ENCODE results near the gene KLF9.

The KLF9 gene

DNA sequence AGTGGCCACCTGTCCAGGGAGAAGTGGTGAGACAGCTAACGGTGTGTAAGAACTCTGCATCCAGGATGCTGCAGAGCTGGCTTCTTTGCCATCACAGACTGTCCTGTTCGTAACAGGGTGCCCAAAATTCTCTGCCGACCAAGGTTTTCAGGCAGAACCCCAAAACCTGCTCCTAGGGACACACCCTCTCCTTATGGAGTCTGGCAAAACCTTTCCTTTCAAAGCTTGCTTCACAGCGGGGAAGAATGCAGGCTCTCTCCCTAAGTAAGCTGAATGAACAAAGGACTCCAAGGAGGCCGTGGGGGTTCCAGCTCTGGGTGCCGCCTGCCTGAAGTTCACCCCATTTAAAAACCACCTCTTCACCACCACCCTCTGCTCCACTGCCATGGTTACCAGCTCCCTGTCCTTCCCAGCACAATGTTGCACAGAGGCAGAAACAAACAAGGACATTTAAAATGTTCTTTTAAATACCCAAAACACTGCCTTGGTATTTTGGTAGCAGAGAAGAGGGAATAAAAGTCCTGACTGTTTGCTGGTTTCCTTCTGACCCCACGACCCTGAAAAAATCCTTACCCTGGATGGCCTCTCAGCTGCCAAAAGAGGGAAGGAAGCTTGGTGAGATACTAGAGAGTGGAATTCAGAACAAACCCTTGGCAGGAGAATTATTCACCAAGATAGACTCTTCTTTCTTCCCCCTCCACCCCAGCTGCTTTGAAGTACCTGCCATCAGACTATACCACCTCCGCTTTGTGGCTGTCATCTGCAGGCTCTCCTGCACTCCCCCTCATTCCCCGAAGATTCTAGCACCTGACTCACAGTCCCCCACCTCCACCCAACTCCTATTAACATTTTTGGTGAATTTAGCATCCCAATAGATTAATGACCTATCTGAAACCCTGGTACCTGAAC lies 7.1 kb upstream of the KLF9 start:
- DNase-seq: no peak

DNA sequence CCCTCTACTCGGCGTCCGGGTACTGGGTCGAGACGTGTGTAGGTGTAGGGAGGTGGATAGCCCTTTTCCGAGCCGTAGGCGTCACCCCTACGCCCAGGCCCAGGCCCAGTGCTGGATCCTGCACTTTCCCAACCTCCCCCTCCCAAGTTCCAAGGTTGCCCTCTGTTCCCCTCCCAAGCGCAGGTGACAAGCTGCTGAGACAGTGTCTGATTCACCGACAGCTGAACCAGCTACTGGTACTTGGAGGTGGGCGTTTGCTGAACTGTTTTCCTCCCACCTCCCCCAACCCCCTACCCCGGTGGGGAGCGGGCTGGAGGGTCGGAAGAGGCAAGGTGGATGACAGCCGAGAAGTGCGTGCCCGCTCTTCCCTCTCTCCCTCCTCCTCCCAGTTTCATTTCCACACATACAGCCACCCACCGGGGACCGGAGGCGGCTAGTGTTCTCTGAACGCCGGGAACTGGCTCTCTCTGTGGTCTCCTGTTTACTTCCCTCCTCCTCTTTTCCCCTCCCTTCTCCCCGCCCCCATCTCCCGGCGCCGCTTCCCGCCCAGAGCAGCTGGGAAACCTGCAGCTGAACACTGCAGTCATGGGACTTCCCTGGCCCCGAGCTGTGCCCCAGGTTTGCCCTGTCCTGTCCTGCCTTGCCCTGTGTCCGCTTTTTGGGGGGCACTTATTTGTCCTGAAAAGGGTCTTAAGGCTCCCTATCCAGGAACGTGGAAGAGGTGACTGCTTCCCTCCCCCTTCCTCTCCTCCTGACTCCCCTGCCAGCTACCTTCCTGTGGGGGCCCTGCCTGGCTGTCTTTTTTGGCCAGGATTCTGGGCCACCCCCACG lies 6.2 kb upstream of the KLF9 start:
- DNase-seq: peak; percentile 49 to 60

DNA sequence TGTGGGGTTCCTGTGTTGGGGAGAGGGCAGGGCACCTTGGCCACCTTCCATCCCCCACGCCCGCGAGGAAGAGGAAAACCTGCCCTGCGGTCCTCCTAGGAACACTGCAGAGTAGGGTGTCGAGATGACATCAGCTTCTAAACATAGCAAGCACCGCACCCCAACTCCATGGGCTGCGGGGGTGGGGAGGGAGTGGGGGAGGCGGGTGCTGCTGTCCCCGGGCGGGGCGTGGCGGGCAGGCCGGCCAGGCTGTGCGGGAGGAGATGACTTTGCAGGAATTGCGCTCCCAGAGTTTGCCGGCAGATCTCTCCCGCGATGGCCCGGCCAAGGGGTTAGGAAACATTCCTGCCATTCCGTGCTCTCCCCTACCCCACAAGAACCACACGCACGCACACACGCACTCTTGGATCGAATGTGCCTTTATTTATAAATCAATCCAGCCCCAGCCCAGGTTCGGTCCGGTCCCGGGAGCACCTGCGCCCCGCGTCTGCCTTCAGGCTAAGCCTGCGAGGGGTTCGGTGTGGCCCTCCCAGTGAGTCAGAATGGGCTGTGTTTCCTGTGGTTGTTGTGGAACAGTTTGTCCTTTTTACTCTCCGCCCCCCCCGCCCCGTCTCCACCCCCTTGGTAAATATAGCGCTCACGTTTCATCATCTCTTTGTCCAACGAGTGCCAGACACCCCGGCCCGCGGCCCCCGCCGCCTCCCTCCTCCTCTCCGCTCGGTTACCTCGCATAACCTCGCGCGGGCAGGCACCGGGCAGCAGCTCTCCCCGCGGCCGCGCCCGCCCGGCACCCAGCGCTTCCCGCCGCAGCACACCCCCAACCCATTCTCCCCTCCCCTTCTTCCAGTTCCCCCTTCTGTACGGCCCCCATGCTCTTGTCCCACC lies 5.3 kb upstream of the KLF9 start:
- DNase-seq: peak; percentile 63 to 71

DNA sequence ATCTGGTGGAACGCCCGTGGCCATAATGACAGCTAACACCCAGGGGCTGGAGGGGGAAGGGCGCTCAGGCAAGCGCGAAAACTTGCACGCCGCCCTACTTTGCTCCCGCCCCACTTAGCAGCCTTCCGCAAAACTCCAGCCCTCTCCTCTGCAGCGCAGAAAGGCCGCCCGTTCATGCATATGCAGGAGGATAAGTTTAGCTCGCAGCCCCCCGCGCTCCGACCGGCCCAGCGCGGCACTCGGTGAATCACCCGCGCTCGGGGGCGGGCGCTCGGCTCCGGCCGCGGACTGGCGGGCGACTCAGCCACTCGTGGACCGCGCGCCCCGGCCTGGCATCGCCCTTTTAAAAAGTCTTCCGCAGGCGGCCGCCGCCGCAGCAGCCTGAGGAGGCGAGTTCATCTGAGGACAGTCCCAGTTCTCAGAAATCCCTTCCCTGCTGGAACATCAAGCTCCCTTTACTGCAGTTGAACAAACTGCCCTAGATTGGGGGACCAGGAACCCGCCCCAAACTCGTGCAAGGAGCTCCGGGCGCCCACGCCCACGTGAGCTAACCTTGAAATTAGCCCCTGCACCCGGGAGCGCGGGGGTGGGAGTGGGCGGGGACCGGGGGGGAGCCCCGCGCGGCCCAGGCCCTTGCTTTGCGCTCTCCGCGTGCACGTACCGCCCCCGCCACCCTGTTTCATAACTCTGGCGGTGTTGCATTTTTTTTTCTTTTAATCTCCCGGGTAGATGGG lies 4.5 kb upstream of the KLF9 start:
- DNase-seq: peak; percentile 78 to 83

DNA sequence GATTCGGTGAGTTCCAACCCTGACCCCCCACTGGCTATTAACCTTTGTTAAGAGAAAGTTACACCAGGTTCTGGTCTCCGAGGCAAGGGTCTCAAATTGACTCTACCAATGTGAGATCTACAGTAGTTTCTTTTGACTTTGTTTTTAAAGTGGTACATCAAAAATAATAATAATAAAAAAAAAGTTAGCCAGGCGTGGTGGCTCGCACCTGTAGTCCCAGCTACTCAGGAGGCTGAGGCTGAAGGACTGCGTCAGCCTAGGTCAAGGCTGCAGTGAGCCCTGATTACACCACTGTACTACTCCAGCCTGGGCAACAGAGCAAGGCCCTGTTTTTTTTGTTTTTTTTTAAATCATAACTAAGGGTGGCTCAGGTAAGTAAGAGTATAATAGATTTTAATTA lies 1.0 kb upstream of the KLF9 start:
- DNase-seq: no peak

DNA sequence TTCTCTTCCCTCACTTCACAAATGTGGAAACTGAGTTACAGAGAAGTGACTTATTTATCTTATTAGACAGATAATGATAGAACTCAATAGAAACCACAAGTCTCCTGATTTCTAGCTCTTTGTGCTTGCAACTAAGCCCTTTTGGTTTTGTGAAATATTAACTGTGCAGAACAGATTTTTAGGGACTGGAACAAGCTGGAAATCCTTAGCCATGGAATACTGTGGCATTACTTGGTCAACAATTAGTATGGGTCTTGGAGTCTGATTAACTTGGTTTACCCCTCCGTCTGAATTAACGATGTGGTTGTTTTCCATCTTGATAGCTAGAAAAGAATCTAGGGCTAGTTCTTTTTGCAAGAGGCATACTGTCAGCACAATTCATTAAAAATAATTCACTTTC lies 584 bp upstream of the KLF9 start:
- DNase-seq: no peak

DNA sequence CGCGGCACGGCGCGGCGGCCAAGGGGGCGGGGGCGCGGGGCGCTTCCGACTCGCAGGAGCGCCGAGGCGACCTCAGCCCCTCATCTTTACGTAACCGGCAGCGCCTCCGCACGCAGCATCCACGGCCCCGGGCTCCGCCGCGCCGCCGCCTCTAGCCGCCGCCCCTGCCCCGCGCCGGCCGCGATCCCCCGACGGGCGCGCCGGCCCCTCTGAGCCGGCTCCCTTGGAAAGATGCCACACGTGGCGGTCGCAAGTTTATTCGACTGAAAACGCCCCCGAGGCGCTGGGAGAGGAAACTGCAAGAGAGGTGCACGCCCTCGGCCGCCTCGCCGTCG lies 1.0 kb downstream of the KLF9 start:
- peak in 1 of 2 experiments; percentile 54 for DNase-seq

DNA sequence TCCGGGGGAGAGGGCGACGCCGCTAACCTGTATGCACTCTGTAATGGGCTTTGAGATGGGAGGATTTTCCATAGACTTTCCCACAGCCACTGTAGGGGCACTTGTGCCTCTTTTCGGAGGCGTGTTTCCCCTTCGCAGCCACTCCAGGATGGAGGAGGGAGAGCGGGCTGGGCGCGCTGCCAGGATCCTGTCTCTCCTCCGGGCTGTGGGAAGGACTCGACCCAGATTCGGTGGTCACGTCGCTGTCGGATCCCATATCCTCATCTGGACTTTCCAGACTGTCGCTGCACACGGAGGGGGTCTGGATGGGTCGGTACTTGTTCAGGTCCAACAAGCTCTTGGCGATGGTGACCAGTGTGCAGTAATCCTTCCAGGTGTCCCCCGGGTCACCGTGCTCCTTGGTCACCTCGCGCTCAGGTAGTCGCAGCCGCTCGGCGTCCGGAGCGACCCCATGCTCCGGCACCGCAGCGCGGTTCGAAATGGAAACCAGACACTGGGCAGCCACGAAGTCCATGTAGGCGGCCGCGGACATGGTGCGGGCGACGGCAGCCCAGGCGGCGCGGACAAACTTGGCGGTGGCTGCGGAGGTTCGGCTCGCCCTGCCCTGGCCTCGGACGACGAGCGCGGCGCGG lies 1.5 kb downstream of the KLF9 start:
- peak in 1 of 2 experiments; percentile 60 for DNase-seq

DNA sequence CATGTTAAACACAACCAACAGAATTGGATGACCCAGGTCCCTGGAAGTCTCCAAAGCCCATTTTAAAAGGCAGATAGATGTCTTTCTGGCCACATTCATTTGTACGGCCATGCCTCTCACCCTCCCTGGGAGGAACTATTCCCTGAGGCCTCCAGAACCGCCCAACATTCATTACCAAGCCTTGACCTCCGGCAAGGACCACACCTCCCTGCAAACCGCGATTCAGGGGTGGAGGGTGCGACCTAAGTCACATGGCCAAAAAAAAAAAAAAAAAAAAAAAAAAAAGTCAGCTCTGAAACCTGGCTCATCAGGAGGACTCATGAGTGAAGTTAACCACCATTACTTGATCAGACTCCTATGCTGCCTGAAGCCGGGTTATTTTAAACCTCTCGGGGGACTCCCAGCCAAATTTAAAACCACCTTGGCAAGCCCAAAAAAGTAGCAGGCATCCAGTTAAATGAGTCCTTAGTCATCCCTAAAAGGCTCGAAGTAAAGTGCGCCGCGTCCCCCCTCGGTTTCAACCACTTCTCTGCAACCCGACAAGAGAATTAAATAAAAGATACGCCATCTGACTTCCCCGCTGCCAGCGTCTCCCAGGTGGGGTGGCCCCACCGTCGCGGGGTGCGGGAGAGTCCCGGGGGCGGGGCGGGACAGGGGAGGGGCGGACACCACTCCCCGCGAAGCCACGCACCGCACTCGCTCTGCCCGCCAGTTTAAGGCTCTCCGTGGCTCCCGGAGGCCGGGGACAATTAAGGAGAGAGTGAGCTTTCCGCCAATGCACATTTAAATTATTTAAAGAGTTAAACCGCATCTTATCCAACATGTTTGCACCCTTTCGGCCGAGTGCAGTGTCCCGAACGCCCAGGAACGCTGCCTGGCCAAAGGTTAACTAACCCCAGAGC lies 2.3 kb downstream of the KLF9 start:
- peak in 1 of 2 experiments; percentile 26 for DNase-seq

DNA sequence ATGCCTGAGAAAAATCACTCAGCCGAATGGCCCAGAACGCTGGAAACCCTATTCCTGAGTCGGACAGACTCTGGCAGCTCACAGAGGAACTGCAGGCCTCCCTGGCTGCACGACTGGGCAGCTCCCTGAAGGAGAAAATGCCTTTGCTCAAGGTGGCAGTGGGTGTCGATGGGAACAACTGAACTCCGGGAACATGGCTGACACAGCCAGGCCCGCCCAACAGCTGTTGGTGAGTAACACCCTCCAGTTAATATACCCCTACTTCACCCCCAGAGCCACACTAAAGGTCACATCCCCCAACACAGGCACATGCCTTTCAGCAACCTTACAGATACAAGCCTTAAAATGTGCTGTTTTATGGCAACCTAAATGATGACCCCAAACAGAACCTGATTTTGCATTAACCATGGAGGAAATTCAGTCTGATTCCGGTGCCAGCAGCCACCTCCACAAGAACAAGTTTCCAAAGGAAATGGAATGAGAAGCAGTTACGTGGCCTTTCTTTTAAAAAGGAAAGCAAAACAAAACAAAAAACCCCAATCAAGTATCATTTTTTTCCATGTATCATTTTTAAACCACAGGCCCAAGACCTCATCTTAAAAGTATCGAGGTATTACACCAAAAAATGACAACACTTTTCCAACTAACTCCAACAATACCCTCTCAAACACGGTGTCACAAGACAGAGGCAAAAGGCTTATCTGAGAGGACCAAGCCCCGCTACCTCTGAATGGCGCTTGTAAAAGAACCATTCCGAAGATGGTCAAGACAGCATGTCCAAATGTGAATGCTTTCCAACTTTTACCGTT lies 3.1 kb downstream of the KLF9 start:
- DNase-seq: peak in 1 of 2 experiments; percentile 30

DNA sequence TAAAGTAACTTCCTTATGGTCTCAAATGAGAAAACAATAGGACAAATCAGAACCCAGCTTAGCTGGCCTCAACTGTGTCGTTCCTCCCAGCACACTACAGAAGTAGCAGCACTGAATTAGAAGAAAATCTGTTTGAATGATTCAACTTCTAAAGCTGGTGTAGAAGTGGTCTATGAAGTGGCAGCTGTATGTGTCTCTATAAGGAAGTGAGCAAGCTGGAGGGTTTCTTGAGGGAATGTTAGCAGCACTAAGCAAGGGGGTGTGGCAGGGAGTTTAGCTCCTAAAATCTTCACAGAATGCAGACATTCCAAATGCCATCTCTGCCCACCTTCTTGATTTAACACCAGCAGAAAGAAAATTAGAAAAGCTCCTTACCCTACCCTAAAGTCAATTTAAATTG lies 4.1 kb downstream of the KLF9 start:
- DNase-seq: peak in 1 of 2 experiments; percentile 31

DNA sequence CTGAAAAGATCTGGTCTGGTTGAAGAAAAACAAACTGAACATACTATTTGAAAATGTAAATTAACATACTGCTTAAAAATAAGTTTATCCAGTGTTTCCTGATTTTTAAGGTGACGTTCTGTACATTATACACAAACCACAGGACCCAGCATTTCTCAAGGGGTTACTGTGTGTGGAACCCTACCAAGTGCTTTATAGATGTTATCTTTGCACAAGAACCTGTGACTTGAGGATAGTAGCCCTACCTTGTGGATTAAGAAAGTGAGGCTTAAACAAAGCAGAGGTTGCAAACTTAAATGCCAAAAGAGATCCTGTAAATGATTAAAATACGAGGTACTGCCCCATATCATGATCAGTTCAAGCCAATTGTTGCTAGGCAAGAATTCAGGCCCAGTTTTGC lies 4.7 kb downstream of the KLF9 start:
- DNase-seq: no peak

DNA sequence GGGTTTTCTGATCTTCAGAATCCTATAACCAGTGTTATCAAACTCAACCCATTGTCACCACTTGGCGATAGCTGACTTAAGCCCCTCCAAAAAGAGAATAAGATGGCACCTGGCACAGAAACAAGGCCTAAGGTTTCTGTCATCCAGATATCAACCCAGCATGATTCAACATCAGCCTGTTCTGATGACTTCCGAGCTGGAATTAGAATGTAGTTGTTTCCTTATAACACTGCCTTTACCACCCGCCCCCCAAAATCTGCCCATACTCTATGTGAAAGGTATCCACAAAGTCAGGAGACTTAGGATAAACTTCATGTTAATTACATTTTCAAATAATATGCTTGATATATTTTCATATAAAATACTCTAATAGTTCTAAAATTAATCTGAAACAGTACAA lies 5.2 kb downstream of the KLF9 start:
- DNase-seq: no peak

DNA sequence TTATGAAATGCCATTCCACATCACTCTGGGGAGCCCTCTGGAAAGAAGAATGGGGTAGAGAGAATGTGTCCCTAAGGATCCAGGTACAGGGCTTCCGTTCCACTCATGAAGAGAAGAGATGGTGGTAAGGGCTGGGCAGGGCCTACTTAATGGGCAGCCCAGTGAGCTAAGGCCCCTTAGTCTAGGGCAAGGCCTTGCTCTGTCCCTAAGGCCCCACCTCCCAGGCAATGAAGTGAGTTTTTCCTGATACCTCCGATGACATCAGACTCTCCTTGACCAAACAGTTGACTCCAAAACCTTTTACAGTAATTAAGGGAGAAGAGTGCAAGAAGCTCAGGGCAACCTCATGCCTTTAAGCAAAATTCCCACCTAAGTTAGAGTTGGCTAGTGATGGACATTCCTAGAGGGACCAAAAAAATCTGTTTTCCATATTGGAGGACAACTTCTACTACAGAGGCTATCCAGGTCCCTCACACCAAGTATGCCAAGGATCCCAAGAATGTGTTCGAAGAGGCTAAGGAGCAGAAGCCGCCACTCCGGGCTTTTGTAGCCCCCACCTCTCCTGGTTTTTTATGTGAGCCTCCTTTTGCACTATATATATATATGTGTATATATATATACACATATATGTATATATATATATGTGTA lies 5.9 kb downstream of the KLF9 start:
- DNase-seq: no peak

DNA sequence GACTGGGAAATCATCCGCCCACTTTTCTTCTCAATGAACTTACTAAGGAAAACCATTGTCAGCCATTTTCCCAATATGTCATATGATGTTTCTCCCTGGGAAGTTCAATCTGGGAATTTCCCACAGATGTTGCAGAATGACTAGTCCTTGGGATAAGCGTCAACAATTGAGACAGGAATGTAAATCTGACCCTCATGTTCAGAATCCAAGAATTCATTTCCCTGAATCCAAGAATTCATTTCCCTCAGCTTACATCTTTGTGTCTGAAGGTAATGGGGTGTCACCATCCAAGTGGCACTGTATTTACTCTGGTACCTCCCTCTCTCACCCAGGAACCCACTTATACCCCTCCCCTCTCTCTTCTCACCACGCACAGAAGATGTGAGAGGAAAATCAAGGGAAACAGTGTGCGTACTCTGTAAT lies 7.4 kb downstream of the KLF9 start:
- peak in 1 of 2 experiments; percentile 42 for DNase-seq

DNA sequence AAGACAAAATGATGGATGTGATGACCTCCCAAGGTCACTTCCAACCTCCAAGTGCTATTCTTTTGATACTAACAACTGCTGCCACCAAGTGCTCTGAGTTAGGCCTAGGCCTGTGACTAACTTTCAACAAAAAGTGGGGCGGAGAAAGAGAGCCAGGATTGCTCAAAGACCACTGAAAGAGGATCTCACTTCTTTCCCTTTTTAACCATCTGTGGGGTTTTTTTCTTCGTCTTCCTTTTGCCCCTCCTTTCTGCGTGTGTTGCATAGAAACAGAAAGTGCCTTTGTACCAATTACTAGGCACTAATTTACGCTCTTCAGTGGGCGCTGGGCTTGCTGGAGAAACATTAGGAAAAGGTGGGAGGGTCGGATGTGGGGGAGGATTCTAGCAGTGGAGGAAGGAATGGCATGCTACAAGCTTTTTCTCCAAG lies 8.0 kb downstream of the KLF9 start:
- DNase-seq: peak in 1 of 2 experiments; percentile 6

DNA sequence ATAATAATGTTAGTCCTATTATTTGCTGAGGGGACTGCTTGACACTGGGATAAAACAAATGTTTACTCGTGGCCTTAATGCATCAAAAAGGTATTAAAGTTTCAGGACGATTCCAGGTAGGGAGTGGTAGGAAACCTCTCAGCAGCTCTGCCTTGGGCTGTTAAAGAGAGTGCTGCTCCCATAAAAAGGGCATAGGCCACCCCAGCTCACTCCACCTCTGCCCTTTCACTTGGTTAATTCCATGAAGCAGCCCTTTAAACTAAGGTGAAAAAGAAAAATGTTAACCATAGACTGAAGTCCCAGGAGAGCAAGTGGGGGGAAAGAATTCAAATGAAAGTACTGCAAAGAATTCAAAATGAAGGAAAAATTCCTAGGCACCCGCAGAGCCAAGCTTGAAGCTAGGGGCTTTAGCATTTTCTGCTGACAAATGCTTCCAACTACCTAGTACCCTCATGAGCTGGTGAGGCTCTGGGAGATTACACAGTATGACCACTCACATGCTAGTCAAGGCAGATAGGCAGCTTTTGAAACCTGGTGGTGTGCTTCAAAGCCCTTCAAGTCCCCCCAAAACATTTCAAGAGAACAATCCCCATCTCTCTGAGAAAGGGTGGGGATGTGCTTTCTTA lies 8.5 kb downstream of the KLF9 start:
- no peak for DNase-seq

DNA sequence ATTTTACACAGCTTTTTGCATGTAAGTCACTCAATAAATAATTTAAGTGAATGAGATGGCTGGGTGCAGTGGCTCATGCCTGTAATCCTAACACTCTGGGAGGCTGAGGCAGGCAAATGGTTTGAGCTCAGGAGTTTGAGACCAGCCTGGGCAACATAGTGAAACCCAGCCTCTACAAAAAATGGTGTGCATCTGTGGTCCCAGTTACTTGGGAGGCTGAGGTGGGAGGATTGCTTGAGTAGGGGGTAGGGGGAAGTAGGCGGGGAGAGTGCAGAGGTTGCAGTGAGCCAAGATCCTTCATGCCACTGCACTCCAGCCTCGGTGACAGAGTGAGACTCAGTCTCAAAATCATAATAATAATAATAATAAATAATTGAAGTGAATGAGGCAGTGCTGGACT lies 10.2 kb downstream of the KLF9 start:
- DNase-seq: no peak

DNA sequence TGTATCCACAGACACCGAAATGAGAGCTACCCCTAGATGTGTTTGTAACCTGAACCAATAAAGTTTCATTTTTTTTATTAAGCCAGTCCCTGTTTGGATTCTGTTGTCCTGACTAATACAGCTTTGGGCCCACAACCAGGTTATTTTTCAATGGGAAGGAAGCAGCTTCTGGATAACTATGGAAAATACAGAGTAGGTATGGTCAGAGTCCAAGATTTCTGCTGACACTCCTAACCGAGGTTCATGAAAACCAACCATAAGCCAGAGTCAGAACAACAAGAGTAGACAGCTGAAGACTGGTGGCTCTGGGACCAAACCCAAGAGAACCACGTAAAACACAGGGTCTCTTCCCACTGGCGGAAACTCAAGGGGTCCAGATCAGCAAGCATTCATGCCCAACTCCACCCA lies 10.8 kb downstream of the KLF9 start:
- no peak for DNase-seq
